Adrenal gland (tissue), 5 donors: Measurements from ENCODE around the gene SULT1A1.
"Not testable (repeated sequence)": the region's sequence is repeated elsewhere in the genome, so short reads cannot be mapped to it uniquely, and the experiment has no call there.

Experiments
- POLR2A ChIP-seq, 2 donors: fragments of 450-650 bp; IDR thresholded peaks; one replicate each; pipeline ENCODE4 v1.6.1; 2017; ENCODE audit warnings: antibody characterized with exemption in 2 of 2, mild to moderate bottlenecking in 2 of 2, moderate library complexity in 1 of 2
- TF ChIP-seq, protein P1 (sequence below), 6 experiments: fragments of 450-650 bp in 4 of 6; fragments of 200-600 bp in 2 of 6; sonication (generic) in 1 of 6; IDR thresholded peaks; 1 replicate in 5 of 6; 2 replicates in 1 of 6; pipeline versions ENCODE4 v1.5.1 to v1.8.0; 2016 to 2021; ENCODE audit warnings: antibody characterized with exemption in 6 of 6, mild to moderate bottlenecking in 2 of 6, moderate library complexity in 1 of 6
- donor health status: DM: no; HTN: no; CAD: no.

DNA sequence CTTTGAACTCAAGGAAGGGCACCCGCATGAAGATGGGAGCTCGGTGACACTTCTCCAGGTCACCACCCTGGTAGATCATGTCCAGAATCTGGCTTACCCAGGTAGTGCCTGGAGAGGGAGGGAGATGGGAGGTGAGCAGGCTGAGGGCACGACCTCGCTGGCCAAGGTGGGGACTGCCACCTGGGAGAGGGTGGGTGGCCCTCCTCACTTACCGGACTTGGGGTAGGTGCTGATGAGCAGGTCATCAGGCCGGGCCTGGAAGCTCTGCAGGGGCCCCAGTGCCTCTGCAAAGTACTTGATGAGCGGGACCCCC is 1.4 kb downstream of the SULT1A1 start:
- TF ChIP-seq, protein P1, sequence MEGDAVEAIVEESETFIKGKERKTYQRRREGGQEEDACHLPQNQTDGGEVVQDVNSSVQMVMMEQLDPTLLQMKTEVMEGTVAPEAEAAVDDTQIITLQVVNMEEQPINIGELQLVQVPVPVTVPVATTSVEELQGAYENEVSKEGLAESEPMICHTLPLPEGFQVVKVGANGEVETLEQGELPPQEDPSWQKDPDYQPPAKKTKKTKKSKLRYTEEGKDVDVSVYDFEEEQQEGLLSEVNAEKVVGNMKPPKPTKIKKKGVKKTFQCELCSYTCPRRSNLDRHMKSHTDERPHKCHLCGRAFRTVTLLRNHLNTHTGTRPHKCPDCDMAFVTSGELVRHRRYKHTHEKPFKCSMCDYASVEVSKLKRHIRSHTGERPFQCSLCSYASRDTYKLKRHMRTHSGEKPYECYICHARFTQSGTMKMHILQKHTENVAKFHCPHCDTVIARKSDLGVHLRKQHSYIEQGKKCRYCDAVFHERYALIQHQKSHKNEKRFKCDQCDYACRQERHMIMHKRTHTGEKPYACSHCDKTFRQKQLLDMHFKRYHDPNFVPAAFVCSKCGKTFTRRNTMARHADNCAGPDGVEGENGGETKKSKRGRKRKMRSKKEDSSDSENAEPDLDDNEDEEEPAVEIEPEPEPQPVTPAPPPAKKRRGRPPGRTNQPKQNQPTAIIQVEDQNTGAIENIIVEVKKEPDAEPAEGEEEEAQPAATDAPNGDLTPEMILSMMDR (IDR thresholded peaks at IDR 0.05): not testable (repeated sequence)
- not testable (repeated sequence) for TF ChIP-seq POLR2A (IDR thresholded peaks at IDR 0.05)
